NCI-H82 treated with DMSO at 0.1 percent for 48 hours (cell line): ENCODE data around the gene CCDC154.
A peak's percentile ranks its signal among the peaks of the same experiment; 100 is the strongest.
"Not testable (repeated sequence)": the region's sequence is repeated elsewhere in the genome, so short reads cannot be mapped to it uniquely, and the experiment has no call there.

ENCODE experiments used
- DNase-seq: peaks from one replicate; lab custom pipeline; 2025; ENCODE audit not compliant: unreplicated experiment; lab: John Stamatoyannopoulos, UW

The CCDC154 gene

GRCh38 chr16:1474796-1475551 lies 30.6 kb upstream of the CCDC154 start, which contains the start of gene CLCN7:
TSS of gene CLCN7 (minus strand) at chr16:1475028. CDS start at chr16:1474974, 54 bp downstream.
- DNase-seq, result peak; percentile 16

GRCh38 chr16:1474082-1474795 lies 29.9 kb upstream of the CCDC154 start:
- DNase-seq, result no peak

GRCh38 chr16:1472974-1473373 lies 28.6 kb upstream of the CCDC154 start:
- no peak for DNase-seq

DNA sequence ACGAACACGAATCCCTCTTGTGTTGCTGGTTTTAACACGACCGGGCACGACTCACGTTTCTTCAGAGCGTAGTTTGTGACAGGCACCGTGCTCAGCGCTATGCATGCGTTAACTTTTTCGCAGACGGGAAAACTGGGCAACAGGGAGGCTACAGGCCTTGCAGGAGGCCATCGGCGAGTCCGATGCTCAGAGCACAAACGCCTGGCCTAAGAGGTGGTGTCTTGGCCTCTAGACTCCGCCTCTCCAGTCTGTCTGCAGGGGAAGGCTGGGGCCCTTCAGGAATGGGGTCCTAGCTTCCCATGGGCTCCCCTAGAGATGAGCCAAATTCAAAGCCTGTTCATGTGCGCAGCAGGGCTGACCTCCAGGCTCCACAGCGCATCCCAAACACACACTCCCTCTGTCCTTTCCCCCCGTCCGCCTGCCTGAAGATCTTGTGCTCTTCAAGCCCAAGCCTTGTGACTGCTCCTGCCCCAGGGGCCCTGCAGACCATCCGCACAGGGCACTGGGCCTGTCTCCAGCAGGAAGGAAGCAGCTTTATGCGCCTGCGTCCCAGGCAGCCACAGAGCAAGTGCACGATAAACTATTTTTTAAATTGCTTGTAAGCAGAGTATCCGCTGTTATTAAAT lies 27.3 kb upstream of the CCDC154 start:
- no peak for DNase-seq

GRCh38 chr16:1470481-1471251 lies 26.3 kb upstream of the CCDC154 start:
- DNase-seq, result no peak

DNA sequence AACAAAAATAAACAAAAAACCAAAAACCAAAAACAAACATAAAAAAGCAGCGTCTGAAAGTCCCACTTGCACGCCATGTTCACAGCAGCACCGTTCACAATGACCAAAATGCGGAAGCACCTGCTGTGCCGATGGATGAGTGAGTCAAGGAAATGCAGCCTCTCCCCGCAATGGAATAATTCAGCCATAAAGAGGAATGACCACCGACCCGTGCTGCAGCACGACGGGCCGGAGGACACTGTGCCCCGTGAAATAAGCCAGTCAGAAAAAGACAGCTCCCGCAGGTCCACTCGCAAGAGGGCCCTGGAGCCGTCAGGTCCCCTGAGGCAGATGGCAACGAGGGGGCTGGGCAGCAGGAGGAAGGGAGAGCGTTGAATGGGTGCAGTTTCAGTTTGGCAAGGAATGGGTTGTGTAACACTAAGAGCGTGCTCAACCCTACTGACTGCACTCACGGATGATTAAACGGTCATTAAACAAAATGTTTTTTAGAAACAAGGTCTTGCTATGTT lies 25.4 kb upstream of the CCDC154 start:
- DNase-seq, result no peak

- DNase-seq, result not testable (repeated sequence)
These were observed 24.8 kb upstream of the CCDC154 start for GRCh38 chr16:1469141-1469540.

GRCh38 chr16:1468426-1468810 lies 24.1 kb upstream of the CCDC154 start:
- no peak for DNase-seq

GRCh38 chr16:1466968-1467521 lies 22.7 kb upstream of the CCDC154 start:
- DNase-seq, result no peak

GRCh38 chr16:1466054-1466453 lies 21.7 kb upstream of the CCDC154 start:
- DNase-seq, result no peak

- DNase-seq, result no peak
These were observed 21.2 kb upstream of the CCDC154 start for GRCh38 chr16:1465567-1465915.

DNA sequence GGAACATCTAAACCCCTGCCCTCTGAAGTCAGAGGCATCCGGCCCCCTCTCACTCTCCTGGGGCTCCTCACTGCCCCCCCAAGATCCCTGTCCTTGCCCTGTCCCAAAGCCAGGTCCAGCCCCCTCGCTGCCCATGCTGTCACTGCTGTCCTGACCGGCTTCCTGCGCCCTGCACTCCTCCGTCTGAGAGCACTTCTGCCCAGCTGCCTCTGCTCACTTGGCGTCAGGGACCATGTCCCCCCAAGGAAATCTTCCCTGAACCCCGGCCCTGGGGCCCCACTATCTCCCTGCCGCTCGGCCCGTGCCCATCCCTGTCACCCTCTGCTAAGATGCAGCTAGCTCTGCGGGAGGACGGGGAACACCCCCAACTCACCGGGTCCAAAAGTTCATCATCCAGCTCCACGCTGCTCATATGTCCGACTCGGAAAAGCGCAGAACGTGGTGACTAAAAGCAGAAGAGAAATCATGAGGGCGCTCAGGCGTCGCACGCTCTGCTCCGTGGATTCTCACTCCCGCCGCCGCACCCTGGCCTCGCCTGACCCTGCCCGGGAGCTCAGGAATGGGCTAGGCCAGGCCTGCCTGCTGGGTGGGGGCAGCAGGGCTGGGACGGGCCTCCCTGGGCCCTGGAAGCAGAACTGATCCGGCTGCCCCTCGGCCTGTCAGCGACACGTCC lies 20.7 kb upstream of the CCDC154 start:
- no peak for DNase-seq

DNA sequence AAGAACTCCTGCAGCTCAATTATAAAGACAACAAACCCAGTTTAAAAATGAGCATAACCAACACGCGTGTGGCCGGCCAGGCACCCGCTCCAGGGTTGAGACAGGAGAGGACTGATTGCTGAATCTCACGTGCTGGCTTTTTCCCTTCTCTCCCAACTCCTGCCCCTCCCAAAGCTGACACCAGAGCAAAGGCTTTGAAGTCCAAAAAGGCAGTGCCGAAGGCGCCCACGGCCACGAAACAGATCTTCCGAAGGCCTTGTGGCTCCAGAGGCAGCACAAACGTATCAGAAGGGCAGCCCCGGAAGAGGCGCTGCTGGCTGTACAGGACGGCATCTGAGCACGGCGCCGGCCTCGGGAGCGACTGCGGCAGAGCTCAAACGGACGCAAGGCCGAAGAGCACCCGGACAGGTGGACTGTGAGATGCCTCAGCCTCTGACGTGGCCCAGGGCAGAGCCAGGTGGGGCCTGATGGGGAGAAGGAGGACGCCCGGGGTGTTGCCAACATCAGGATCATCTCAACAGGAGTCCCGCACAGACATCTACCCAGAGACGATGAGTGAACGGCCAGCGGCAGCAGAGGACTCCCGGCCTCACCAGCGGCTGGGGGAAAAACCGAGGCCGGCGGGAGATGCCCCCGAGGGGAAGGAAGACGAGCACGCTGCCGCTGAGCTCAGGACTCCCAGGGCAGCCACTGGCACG lies 20.0 kb upstream of the CCDC154 start:
- DNase-seq, result no peak

- DNase-seq, result no peak
These were observed 16.8 kb upstream of the CCDC154 start for GRCh38 chr16:1461146-1461545.

GRCh38 chr16:1460602-1461138 lies 16.3 kb upstream of the CCDC154 start:
- DNase-seq, result no peak

DNA sequence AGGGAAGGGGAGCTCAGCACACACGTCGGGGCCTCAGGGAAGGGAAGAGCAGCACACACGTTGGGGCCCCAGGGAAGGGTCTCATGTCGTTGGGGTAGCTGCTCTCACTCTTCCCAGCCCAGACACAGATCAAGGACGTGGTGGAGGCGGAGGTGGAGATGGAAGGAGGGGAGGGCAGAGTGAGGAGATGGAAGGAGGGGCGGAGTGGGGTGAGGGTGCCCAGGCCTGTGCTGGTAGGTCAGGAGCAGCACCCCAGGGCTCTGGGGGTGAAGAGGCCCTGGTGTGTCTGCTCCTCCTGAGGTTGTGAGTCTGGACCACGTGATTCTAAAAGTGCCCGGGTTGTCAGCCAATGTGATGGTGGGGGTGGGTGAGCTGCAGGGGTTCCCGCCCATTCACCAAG lies 15.6 kb upstream of the CCDC154 start:
- no peak for DNase-seq

DNA sequence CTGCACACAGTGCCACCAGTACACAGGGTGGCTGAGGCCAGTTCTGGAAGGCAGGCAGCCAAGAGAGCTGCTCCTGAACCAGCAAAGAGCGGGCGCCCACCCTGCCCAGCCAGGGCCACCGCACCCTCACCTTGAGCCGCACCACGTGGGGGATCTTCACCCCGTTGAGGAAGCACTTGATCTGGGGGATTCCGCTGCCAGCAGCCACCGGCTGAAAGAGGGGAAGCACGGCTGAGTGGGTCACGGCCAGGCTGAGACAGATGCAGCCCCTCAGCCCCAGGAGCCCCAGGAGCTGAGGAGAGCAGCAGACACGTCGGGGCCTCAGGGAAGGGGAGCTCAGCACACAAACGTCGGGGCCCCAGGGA lies 14.6 kb upstream of the CCDC154 start:
- DNase-seq, result no peak

DNA sequence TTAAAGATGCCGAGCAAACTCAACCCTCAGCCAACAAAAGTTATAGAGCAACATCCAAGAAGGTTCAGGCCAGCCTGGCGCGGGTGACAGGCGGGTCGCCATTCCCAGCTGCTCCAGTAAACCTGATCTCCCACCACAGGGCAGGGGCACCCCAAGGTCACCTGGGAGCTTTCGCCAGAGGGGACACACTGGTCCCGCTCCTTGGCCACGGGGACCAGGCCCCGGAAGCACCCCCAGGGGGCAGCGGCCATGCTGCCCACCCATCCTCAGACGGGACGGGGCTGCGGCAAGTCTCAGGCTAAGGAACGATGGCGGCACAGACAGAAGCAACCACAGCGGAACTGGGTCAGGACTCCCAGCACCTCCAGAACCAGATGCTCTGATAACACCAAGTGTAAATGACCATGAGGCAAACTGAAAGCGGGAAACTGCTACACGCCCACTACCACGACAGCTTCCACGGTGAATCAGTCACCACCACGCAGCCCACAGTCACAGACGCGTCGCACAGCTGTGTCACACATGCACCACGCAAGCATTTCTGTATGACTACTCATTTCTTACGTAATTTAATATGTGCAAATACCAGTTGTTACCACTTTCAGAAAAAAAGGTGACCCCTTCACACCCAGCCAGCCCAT lies 14.1 kb upstream of the CCDC154 start:
- no peak for DNase-seq
